HG02884 (cell line): ENCODE results near the gene HSP90AB1.
"Not testable (repeated sequence)": the region's sequence is repeated elsewhere in the genome, so short reads cannot be mapped to it uniquely, and the experiment has no call there.

Experiments
- ATAC-seq: cut with Tn5 transposase; IDR thresholded peaks from one replicate; pipeline ENCODE4 v1.9.1; 2021; ENCODE audit warnings: mild to moderate bottlenecking, moderate library complexity; ENCODE audit not compliant: unreplicated experiment

The HSP90AB1 gene

GRCh38 chr6:44221961-44222335 lies 25.0 kb upstream of the HSP90AB1 start:
- ATAC-seq, result no peak

GRCh38 chr6:44222486-44223318 lies 24.2 kb upstream of the HSP90AB1 start:
- no peak for ATAC-seq

DNA sequence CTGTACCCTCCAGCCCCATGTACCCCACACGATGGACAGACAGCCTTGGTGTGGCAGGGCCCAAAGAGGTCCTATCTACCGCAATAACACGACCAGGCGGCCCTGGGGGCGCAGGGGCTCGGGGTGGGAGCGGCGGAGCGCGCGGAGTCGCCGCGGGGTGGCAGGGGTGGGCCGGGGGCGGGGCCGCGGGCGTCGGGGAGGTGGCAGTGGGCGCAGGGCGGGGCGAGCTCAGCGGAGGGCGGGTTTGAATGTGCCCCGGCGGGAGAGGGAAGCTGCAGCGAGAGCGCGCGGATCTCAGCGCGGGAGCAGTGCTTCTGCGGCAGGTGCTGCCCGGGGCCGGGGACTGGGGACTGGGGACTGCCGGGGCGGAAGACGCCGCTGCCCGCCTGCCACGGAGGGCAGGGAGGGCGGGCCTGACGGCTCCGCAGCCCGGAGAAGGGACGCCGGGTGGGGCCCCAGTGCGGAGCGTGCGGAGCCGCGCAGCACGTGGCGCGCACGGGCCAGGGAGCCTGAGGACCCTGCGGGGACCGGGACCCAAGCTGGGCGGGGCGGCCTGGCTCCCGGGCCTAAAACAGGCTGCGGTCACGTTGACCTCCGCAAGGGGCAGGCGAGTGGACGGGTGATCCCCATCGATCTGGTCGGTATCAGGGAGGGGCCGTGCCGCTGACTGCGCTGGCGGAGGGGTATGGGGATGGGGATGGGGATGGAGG lies 23.4 kb upstream of the HSP90AB1 start, which contains the start of gene SLC29A1:
TSS of gene SLC29A1 (plus strand) at position 277 of the 710 bp plus-strand sequence. CDS start 3,719 bp downstream, outside the sequence.
- no peak for ATAC-seq

GRCh38 chr6:44224029-44224964 lies 22.6 kb upstream of the HSP90AB1 start:
- no peak for ATAC-seq

GRCh38 chr6:44224965-44225305 lies 22.0 kb upstream of the HSP90AB1 start:
- ATAC-seq, result no peak

DNA sequence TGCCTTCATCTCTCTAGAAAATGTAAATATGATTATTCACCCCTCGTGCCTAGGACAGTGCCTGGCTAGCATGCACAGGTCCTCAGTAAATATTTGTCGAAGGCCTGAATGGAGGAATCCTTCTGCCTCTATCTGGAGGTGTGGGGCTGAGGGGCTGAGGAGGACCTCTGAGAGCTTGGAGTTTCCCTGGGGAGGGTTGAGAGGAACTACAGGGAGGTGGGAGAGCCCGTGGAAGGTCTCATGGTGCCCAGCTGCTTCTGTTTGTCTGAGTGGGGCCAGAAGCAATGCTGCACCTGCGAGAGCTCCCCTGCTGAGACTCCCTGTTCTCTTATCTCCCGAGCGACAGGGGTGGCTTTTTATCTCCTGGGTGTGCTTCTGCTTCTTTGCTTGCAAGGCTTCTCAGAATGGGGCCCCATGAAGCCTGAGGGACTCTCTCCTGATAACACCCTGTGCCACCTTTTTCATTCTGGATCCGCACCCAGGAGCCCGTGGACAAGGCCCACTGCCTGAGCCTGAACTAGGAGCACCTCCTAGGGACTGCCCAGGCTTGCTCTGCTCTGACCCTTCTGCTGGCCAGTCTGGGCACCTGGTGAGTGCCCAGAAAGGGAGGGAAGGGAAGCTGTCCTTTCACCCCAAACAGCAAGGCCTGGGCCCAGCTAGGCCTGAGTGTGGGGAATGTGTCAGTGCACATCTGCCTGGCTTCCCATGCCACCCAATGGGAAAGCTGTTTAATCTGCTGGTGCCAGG lies 21.1 kb upstream of the HSP90AB1 start:
- no peak for ATAC-seq

GRCh38 chr6:44226368-44227147 lies 20.3 kb upstream of the HSP90AB1 start:
- ATAC-seq, result no peak

GRCh38 chr6:44227148-44227793 lies 19.6 kb upstream of the HSP90AB1 start:
- no peak for ATAC-seq

GRCh38 chr6:44228031-44228430 lies 18.9 kb upstream of the HSP90AB1 start:
- no peak for ATAC-seq

DNA sequence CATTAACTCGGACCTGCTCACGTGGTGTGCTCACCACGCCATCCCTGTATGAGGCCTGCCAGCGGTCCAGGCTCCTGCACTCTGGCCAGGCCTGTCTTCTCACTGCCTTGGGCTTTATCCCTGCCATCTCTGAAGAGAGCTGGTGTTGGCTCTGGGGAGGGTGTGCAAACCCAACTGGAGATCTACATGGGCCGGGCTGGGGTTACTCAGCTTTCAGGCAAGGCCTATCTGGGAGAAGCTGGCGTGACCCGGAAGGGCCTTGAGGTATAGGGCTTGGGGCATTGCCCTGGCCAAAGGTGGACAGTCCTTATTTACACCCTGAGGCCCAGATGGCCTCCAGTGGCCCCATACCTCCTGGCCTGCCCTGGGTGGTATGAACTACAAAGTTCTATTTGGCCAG lies 18.5 kb upstream of the HSP90AB1 start:
- ATAC-seq, result no peak

GRCh38 chr6:44228836-44229235 lies 18.1 kb upstream of the HSP90AB1 start:
- ATAC-seq, result no peak

DNA sequence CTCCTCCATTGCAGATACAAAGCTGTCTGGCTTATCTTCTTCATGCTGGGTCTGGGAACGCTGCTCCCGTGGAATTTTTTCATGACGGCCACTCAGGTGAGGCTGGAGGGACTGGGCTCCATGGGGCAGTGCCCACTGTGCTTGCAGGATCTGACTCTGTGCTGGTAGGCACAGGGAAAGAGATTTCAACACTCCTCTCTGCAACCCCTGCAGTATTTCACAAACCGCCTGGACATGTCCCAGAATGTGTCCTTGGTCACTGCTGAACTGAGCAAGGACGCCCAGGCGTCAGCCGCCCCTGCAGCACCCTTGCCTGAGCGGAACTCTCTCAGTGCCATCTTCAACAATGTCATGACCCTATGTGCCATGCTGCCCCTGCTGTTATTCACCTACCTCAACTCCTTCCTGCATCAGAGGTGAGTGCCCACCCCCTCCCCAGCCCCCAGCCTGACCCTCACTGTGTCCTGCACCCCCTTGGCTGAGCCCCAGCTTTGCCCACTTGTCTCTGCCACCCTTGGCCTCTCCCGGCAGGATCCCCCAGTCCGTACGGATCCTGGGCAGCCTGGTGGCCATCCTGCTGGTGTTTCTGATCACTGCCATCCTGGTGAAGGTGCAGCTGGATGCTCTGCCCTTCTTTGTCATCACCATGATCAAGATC lies 17.4 kb upstream of the HSP90AB1 start:
- ATAC-seq, result no peak

- ATAC-seq, result no peak
Measured at GRCh38 chr6:44230034-44230675, 16.7 kb upstream of the HSP90AB1 start.

DNA sequence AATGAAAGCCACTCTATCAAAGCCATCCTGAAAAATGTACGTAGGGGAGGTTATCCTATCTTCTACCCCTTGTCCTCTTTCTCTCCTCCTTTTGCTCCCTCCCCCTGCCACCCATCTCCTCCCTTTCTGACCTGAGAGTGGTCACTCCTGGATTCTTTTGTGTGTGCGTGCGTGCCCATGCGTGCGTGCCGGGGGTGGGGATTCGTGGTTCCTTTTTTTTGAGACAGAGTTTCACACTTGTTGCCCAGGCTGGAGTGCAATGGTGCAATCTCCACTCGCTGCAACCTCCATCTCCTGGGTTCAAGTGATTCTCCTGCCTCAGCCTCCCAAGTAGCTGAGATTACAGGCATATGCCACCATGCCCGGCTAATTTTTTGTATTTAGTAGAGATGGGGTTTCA lies 15.5 kb upstream of the HSP90AB1 start:
- ATAC-seq, result not testable (repeated sequence)

DNA sequence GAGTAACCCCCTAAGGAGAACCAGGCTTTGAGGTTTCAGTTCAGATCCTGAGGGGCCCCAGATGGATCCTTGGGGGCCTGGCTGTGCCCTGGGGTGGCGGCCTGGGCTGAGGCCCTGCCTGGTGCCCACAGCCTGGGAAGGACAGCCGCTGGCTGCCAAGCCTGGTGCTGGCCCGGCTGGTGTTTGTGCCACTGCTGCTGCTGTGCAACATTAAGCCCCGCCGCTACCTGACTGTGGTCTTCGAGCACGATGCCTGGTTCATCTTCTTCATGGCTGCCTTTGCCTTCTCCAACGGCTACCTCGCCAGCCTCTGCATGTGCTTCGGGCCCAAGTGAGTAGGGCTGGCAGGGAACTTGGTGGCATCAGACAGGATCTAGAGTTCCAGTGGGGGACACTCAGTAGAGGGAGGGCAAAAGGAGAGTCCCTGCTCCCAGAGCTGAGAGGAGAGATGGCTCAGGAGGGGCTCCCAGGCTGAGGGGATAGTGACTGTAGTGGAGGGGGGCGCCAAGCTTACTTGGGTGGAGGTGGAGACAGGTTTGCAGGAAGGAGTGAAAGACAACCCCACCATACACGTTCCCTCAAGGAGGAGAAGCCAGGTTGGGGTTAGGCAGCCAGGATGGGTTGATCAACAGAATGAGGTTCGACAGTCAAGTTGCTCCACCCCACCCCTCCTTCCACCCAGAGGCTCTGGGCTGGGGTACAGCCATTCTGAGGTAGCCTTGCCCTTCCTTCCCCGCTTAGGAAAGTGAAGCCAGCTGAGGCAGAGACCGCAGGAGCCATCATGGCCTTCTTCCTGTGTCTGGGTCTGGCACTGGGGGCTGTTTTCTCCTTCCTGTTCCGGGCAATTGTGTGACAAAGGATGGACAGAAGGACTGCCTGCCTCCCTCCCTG lies 14.0 kb upstream of the HSP90AB1 start:
- no peak for ATAC-seq

GRCh38 chr6:44233567-44234100 lies 13.3 kb upstream of the HSP90AB1 start:
- ATAC-seq, result no peak
